Inflammatory macrophage treated with lipopolysaccharide for 1 hour (primary cell): Measurements from ENCODE around the gene FSD1.

Experiments
- DNase-seq, 2 donors: peaks; one replicate each; pipeline ENCODE4 v3.0.0-alpha.2; 2020 to 2022

FSD1 gene

GRCh38 chr19:4366666-4367335, 62.4 kb downstream of the FSD1 start:
- no peak for DNase-seq

GRCh38 chr19:4367336-4367723, 62.9 kb downstream of the FSD1 start:
- no peak for DNase-seq

GRCh38 chr19:4367781-4368127, 63.4 kb downstream of the FSD1 start:
- DNase-seq: no peak

GRCh38 chr19:4368128-4368820, 63.9 kb downstream of the FSD1 start:
- peak in 1 of 2 donors; percentile 88 for DNase-seq

- DNase-seq: peak; percentile 69 to 76
These were observed 64.9 kb downstream of the FSD1 start for GRCh38 chr19:4369109-4369887.

- peak; percentile 67 to 69 for DNase-seq
These were observed 65.5 kb downstream of the FSD1 start for GRCh38 chr19:4369888-4370260.

GRCh38 chr19:4370418-4371041, 66.1 kb downstream of the FSD1 start:
- no peak for DNase-seq

GRCh38 chr19:4371247-4372164, 67.1 kb downstream of the FSD1 start:
- no peak for DNase-seq

- DNase-seq: no peak
These were observed 68.0 kb downstream of the FSD1 start for GRCh38 chr19:4372165-4373012.

- DNase-seq: no peak
These were observed 68.6 kb downstream of the FSD1 start for GRCh38 chr19:4373013-4373367.
